HG03469 (cell line): ENCODE measurements around the gene ANAPC16.
"Not testable (repeated sequence)": the region's sequence is repeated elsewhere in the genome, so short reads cannot be mapped to it uniquely, and the experiment has no call there.

Experiments
- ATAC-seq: cut with Tn5 transposase; IDR thresholded peaks from one replicate; pipeline ENCODE4 v1.9.1; 2021; ENCODE audit warnings: mild to moderate bottlenecking, moderate library complexity, moderate number of reproducible peaks; ENCODE audit not compliant: unreplicated experiment

Gene ANAPC16

DNA sequence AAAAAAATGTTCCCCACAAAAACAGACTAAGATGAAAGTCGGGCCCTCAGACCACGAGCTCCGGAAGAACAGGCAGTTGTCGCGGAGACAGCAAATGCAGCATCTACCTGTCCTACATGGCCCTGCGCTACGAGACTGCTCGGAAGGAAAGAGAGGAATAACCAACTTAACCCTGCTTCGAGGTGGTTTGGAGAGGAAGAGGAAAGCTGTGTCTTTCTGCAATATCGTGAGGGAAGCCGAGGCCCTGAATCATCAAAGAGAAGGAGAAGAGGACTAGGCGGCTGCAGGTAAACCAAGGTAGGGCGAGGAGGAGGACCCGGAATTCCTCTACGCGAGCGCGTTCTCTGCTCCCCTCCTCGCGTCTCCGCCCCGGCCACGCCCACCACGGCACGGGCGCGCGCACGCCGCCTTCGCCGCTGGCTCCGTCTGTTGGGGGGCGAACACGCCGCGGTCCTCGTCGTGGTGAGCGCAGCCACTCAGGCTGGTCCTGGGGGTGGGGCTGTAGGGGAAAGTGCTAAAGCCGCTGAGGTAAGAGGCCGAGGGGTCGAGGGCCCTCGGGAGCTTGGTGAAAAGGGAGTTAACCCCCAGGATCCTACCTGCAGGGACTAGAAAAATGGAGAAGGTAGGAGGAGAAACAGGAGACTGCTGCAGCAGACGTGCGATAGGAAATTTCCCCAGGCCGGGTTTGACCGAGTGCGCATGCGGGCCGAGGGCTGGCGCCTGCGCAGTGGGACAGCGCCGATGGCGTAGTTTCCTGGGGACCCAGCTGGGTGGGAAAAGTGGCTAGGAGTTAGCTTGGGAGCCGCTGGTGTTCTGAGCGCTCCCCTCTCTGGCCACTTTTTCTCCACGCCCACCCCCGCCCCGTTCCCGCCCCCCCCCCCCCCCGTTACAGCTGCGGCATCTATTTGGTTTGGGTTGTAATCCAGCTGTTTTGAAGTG lies at the start of gene ANAPC16, which contains the start of gene ASCC1:
TSS of gene ANAPC16 (plus strand) at position 402 of the 939 bp plus-strand sequence. CDS start 7,903 bp downstream, outside the sequence.
TSS of gene ASCC1 (minus strand) at position 666 of the 939 bp plus-strand sequence. CDS start 2,978 bp downstream, outside the sequence.
- ATAC-seq: peak; percentile 49

DNA sequence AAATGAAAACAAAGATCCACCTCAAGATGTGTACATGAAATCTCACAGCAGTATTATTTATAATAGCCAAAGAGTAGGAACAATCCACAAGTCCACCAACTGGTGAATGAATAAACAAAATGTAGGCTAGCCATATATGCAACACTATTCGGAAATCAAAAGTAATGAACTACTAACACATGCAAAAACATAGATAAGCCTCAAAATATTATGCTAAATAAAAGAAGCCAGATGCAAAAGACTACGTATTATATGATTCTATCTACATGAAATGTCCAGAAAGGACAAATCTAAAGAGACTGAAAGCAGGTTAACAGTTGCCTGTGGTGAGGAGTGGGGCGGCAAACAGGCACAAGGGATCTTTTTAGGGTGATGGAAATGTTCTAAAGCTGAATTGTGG lies 48.7 kb upstream of the ANAPC16 start:
- ATAC-seq: no peak

DNA sequence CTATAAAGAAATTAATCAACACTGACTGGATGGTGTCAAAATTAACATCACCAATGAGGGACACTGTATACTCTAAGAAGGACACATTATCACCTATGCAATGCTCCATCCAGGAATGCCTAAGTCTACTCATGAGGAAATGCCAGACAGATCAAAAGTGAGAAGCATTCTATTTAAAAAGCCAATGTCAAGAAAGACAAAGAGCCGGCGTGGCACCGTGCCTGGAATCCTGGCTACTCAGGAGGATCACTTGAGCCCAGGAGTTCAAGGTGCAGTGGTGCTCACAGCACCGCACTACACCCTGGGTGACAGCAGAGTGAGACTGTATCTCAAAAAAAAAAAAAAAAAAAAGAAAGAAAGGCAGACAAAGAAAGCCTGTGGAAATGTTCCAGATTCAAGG lies 45.5 kb upstream of the ANAPC16 start:
- no peak for ATAC-seq

DNA sequence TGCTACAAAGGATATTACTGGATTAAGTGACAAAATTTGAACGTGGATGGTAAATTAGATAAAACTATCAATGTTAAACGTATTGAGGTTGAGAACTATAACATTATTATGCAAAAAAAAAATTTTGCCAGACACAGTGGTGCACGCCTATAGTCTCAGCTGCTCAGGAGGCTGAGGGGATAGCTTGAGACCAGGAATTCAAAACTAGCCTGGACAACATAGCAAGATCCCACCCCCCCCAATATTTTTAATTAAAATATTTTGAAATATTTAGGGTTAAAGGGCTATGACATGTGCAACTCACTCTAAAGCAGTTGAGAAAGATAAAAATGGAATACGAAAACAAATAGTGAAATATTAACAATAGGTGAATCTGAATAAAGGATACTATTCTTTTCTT lies 45.1 kb upstream of the ANAPC16 start:
- ATAC-seq: no peak

- no peak for ATAC-seq
Measured at GRCh38 chr10:72171175-72171630, 44.6 kb upstream of the ANAPC16 start.

- no peak for ATAC-seq
Measured at GRCh38 chr10:72173262-72173618, 42.6 kb upstream of the ANAPC16 start.

DNA sequence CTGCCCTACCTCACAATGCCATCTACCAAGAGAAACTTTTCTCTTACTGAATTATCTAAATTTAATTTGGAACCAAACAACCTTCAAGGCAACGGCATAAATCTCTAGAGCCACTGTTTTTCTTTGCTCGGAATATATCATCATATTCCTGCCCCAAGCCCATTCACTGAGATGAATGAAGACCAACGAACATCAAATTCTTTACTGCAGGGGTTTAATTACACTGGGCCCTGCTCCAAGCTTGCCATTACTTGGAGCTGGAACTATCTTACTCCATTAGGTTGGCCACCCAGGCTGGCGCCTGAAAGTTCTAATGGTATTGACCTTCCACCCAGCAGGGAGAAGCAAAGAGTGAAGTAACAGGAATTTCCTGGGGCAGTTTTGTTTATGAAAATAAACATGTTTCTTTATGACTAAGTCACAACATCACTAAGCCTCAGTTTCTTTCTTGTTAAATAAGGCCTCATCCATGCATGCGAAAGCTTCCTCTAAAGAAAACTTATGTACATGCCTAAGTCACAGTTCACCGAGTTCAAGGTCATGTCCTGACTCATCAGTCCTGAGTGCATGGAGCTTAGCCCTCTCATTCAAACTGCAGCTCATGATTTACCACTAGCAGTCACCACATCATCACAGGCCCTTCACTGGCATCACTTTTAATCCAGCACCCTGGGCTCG lies 42.1 kb upstream of the ANAPC16 start:
- peak; percentile 57 for ATAC-seq

DNA sequence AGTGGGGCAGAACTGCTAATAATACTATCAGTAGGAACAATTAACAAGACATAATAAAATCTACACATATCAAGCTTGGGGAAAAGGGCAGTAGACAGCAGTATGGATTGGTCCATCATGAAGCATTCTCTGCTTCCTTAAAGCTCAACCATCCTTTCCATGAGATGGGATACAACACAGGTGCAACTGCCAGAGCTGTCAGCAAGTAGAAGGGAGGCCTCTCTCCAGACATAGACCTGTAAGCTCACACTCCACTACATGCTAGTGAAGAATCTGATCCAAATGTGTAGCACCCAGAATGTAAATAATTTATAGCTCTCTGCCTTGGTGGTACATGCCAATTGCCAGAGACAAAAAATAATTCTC lies 41.5 kb upstream of the ANAPC16 start:
- ATAC-seq: no peak

- no peak for ATAC-seq
Measured at GRCh38 chr10:72175149-72175548, 40.7 kb upstream of the ANAPC16 start.

- no peak for ATAC-seq
Measured at GRCh38 chr10:72176701-72177100, 39.1 kb upstream of the ANAPC16 start.

GRCh38 chr10:72177454-72177853 lies 38.4 kb upstream of the ANAPC16 start:
- ATAC-seq: no peak

- ATAC-seq: no peak
Measured at GRCh38 chr10:72184156-72184555, 31.7 kb upstream of the ANAPC16 start.

GRCh38 chr10:72186258-72186981 lies 29.4 kb upstream of the ANAPC16 start:
- ATAC-seq: no peak

- ATAC-seq: no peak
Measured at GRCh38 chr10:72186982-72187330, 28.9 kb upstream of the ANAPC16 start.

DNA sequence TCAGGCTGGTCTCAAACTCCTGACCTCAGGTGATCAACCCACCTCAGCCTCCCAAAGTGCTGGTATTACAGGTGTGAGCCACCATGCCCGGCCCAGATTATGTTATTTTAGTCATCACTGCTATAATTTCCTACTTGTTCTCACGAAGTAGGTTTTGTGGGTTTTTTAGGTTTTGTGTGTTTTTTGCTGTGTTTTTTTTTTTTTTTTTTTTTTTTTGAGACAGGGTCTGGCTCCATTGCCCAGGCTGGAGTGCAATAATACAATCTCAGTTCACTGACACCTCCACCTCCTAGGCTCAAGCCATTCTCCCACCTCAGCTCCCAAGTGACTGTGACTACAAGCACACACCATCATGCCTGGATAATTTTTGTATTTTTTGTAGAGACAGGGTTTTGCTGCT lies 20.9 kb upstream of the ANAPC16 start:
- ATAC-seq: no peak

DNA sequence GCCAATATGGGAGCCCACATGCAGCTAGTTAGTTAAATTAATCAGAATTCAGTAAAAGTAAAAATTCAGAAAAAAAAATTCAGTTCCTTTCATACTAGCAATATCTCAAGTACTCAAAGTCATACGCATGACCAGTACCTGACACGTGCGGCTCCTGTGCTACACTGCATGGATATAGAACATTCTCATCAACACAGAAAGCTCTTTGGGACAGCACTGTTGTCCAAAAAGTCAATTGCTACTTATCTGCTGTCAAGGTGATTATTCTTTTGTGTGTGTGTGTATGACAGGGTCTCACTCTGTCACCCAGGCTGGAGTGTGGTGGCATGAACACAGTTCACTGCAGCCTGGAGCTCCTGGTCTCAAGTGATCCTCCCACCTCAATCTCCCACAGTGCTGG lies 14.9 kb upstream of the ANAPC16 start:
- ATAC-seq: no peak

DNA sequence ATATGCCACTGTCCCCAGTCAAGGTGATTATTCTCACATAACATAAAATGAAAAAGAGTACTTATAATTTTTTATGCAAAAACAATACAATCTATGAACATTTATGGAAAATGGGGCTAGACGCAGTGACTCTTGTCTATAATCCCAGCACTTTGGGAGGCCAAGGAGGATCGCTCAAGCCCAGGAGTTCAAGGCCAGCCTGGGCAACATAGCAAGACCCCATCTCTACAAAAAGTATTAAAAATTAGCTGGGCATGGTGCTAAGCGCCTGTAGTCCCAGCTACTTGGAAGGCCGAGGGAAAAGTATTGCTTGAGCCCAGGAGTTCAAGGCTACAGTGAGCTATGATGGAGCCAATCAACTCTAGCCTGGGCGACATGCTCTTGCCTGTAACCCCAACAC lies 14.5 kb upstream of the ANAPC16 start:
- no peak for ATAC-seq

DNA sequence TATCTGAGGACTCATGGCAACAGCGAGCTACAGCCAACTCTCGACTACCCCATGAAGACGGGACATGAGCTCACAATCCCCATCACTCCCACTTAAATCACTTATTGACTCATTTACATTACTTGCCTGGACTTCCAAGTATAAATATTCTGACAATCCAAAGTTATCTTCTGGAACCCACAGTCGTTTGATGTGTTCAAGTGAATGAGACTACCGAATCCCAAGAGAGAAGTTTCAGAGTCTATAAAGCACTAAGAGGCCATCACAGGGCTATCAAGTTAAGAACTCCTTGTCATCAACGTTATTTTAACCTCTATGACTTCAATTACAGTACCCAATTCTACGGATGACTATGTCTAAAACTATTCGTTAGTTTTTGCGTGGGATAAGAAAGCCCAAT lies 11.5 kb upstream of the ANAPC16 start:
- ATAC-seq: no peak

GRCh38 chr10:72204724-72205123 lies 11.1 kb upstream of the ANAPC16 start:
- ATAC-seq: no peak

GRCh38 chr10:72206511-72207229 lies 9.1 kb upstream of the ANAPC16 start:
- ATAC-seq: no peak

DNA sequence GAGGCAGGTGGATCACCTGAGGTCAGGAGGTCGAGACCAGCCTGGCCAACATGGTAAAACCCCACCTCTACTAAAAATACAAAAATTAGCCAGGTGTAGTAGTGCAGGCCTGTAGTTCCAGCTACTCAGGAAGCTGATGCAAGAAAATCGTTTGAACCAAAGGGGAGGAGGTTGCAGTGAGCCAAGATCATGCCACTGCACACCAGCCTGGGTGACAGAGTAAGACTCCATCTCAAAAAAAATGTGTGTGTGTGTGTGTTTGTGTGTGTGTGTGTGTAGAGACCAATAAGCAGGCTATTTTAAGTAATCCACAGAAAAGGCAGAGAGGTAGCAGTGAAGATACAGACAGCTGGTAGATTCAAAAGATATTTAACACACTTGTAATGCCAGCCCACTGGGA lies 7.3 kb upstream of the ANAPC16 start:
- ATAC-seq: not testable (repeated sequence)
